GM12874 (cell line): ENCODE measurements around the gene MIA2.

Experiments
- CTCF ChIP-seq: IDR thresholded peaks from 2 replicates; pipeline ENCODE4 v1.5.1; 2011; ENCODE audit warnings: low read depth, mild to moderate bottlenecking, control low read depth, low read length, moderate library complexity; ENCODE audit not compliant: insufficient read depth

The MIA2 gene

GRCh38 chr14:39264558-39264957 is 30.8 kb downstream of the MIA2 start:
- TF ChIP-seq CTCF: no peak

GRCh38 chr14:39265033-39265432 is 31.3 kb downstream of the MIA2 start:
- no peak for TF ChIP-seq CTCF

GRCh38 chr14:39265806-39266524 is 32.2 kb downstream of the MIA2 start:
- TF ChIP-seq CTCF: no peak

- TF ChIP-seq CTCF: no peak
These were observed 32.8 kb downstream of the MIA2 start for GRCh38 chr14:39266525-39266870.

- no peak for TF ChIP-seq CTCF
These were observed 33.3 kb downstream of the MIA2 start for GRCh38 chr14:39266871-39267607.

- TF ChIP-seq CTCF: no peak
These were observed 33.9 kb downstream of the MIA2 start for GRCh38 chr14:39267608-39268005.

- TF ChIP-seq CTCF: no peak
These were observed 34.7 kb downstream of the MIA2 start for GRCh38 chr14:39268393-39268792.
